Gastroesophageal sphincter (tissue), 3 donors: ENCODE results near the gene HSD3B1.

Experiments used
- CTCF ChIP-seq, 4 experiments: fragments of 200-600 bp in 2 of 4; fragments of 450-650 bp in 2 of 4; sonication (generic) in 1 of 4; IDR thresholded peaks; one replicate each; pipeline ENCODE4 v1.5.1; 2017 to 2019; ENCODE audit warnings: antibody characterized with exemption in 4 of 4, mild to moderate bottlenecking in 2 of 4, moderate library complexity in 2 of 4
- POLR2A ChIP-seq, 2 donors: fragments of 450-650 bp; IDR thresholded peaks; one replicate each; pipeline ENCODE4 v1.6.1; 2017; ENCODE audit warnings: antibody characterized with exemption in 2 of 2, mild to moderate bottlenecking in 2 of 2, moderate library complexity in 1 of 2

- TF ChIP-seq CTCF (IDR thresholded peaks at IDR 0.05), result no peak
- TF ChIP-seq POLR2A (IDR thresholded peaks at IDR 0.05), result no peak
These were observed 17.8 kb upstream of the HSD3B1 start for GRCh38 chr1:119489201-119489600.
